ENCODE results near the gene CSNK2B. TPM values are rescaled to one million over a fixed set of nuclear protein-coding genes. Genes with fewer than 3 reads are reported as not detected.

The CSNK2B gene
- total RNA-seq, 1 experiment from 2014 or later = 267 TPM

- H3K9me2 ChIP-seq (replicated peaks; ENCODE audit: low read length) = no peaks in the 10 kb centered on the region
- TF ChIP-seq EZH2 (IDR thresholded peaks at IDR 0.05; ENCODE audit: low read length, unreplicated experiment) (no peak), EZH2phosphoT487 (IDR thresholded peaks at IDR 0.05; ENCODE audit: borderline replicate concordance, low read length) (no peak)
- H3F3A ChIP-seq (ENCODE audit: low read length, unreplicated experiment) = no peaks in the 10 kb centered on the region
- BruUV-seq (replicated peaks) = TSS peak; percentile 96
- peaks cover 15% of the 10 kb centered on the region for H3K36me3 ChIP-seq (ENCODE audit: low read depth, low read length)
- no peaks in the 10 kb centered on the region for H3K9me3 ChIP-seq (ENCODE audit: low read length)
- H3K9ac ChIP-seq (ENCODE audit: low read length) = peak overlapping the region; percentile 99
- peak; percentile 88 for ATAC-seq
- peak overlapping the region; percentile 91 for H3K27ac ChIP-seq (ENCODE audit: low read length)
- H3K79me2 ChIP-seq (ENCODE audit: low read length) = peaks cover 42% of the 10 kb centered on the region
- H3K4me1 ChIP-seq (ENCODE audit: insufficient read depth, low read length) = peaks cover 17% of the 10 kb centered on the region
- H3K4me3 ChIP-seq (ENCODE audit: low read length) = peak overlapping the region; percentile 99
- peaks cover 24% of the 10 kb centered on the region for H4K20me1 ChIP-seq (ENCODE audit: low read length)
- H2AFZ ChIP-seq (ENCODE audit: low read length) = peak overlapping the region; percentile 83
- intact Hi-C loops (cut with micrococcal nuclease) = loop anchor here (1.0 kb wide), 2 partner anchors 32 to 45 kb away; partner anchors contain the start of gene BAG6
- CTCF ChIA-PET = no interaction called here
- POLR2A ChIA-PET (ENCODE audit: unreplicated experiment) = no interaction called here
- H3K27me3 ChIP-seq (ENCODE audit: low read length) = no peaks in the 10 kb centered on the region
- peak overlapping the region; percentile 83 for H3K4me2 ChIP-seq (ENCODE audit: low read length)
- DNase-seq = peak; percentile 98
These were observed 45.9 kb upstream of the CSNK2B start for GRCh38 chr6:31619805-31620585.

DNA sequence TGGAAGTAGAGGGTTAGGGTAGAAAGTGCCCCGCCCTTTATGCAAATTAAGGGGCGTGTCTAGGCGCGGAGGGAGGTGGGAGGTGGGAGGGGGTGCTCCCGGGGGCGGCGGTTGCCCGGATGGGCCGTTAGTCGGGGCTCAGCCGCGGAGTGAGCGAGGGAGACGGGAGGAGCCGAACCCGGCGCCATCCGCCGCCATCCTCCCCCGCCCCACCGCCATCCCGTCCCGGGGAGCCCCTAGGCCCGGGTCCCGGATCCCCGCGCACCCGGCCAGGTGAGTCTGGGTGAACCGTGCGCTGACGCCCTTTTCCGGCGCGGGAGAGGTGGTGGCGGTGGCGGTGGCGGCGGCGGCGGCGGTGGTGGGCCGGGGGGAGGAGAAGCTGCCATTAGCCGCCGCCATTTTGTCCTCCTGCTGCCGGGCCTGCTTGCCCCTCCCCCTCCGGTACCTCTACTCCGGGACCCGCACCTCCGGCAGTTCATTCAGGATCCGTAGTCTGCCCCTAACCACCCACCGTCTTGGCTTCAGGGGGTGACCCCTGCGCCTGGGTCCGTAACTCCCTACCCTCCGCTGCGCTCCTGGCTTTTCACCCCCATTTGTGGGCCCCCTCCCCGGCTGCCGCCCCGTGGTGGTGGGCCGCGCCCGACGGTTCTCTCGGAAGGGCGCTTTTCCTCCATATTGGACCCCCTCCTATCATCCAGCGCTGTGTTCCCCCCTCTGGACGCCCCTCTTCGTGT is 45.1 kb upstream of the CSNK2B start, which contains the start of gene PRRC2A:
Gene PRRC2A, plus strand, starts transcription at position 130 of the 734 bp plus-strand sequence. CDS start 2,075 bp downstream, outside the sequence.
- H2AFZ ChIP-seq (ENCODE audit: low read length) = peak within 1 kb of the TSS; percentile 83
- intact Hi-C loops (cut with micrococcal nuclease) = loop anchor here (1.0 kb wide), 2 partner anchors 32 to 45 kb away; partner anchors contain the start of gene BAG6
- H3F3A ChIP-seq (ENCODE audit: low read length, unreplicated experiment) = no peaks in the 10 kb centered on the region
- ChIA-PET POLR2A (ENCODE audit: unreplicated experiment) (no interaction called here), CTCF (no interaction called here)
- TF ChIP-seq CTCF (conservative IDR thresholded peaks at IDR 0.05; ENCODE audit: low read depth, low read length) = no peak
- no peak for TF ChIP-seq EZH2phosphoT487 (IDR thresholded peaks at IDR 0.05; ENCODE audit: borderline replicate concordance, low read length)
- no peak for TF ChIP-seq EZH2 (IDR thresholded peaks at IDR 0.05; ENCODE audit: low read length, unreplicated experiment)
- peak within 1 kb of the TSS; percentile 99 for H3K9ac ChIP-seq (ENCODE audit: low read length)
- H4K20me1 ChIP-seq (ENCODE audit: low read length) = peaks cover 24% of the 10 kb centered on the region
- peaks cover 49% of the 10 kb centered on the region for H3K79me2 ChIP-seq (ENCODE audit: low read length)
- no peaks in the 10 kb centered on the region for H3K27me3 ChIP-seq (ENCODE audit: low read length)
- no TSS peak for BruUV-seq (replicated peaks)
- H3K4me2 ChIP-seq (ENCODE audit: low read length) = peak within 1 kb of the TSS; percentile 98
- no peaks in the 10 kb centered on the region for H3K9me3 ChIP-seq (ENCODE audit: low read length)
- H3K4me1 ChIP-seq (ENCODE audit: insufficient read depth, low read length) = peaks cover 17% of the 10 kb centered on the region
- peak within 1 kb of the TSS; percentile 99 for H3K4me3 ChIP-seq (ENCODE audit: low read length)
- no peaks in the 10 kb centered on the region for H3K9me2 ChIP-seq (replicated peaks; ENCODE audit: low read length)
- peak within 1 kb of the TSS; percentile 91 for H3K27ac ChIP-seq (ENCODE audit: low read length)
- peaks cover 23% of the 10 kb centered on the region for H3K36me3 ChIP-seq (ENCODE audit: low read depth, low read length)
- DNase-seq (no peak), ATAC-seq (peak; percentile 62)

DNA sequence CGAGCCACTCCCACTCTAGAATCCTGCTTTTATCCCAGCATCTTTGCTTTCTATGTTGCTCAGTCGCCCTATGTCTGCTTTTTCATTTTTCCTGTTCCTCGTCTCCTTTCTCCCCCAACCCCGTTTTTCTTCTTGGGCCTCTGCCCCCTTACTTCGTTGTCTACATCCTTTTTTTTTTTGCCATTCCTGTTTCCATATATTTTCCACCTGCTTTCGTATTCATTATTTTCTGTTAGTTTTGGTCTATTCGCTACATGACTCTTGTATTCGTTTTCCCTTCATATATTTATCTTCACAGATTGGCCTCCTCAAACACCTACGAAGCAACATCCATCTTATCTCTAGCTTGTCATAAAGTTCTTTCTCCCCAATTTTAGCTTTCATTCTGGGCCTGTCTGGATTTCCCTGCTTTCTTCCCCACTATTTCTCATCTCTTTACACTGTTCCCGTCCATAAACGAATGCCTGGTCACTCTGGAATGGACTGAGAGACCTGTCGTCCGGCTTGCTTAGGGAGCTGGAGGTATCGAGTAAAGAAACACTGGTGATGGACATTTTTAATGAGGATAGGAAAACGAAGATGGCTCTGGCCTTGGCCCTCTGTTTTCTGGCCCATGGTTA is 44.5 kb upstream of the CSNK2B start:
- ATAC-seq (no peak), DNase-seq (no peak)
- no peaks in the 10 kb centered on the region for H3K9me3 ChIP-seq (ENCODE audit: low read length)
- BruUV-seq (replicated peaks) = TSS peak; percentile 53
- peak overlapping the region; percentile 98 for H3K4me2 ChIP-seq (ENCODE audit: low read length)
- no peaks in the 10 kb centered on the region for H3K27me3 ChIP-seq (ENCODE audit: low read length)
- peaks cover 17% of the 10 kb centered on the region for H3K4me1 ChIP-seq (ENCODE audit: insufficient read depth, low read length)
- peaks cover 24% of the 10 kb centered on the region for H4K20me1 ChIP-seq (ENCODE audit: low read length)
- ChIA-PET POLR2A (ENCODE audit: unreplicated experiment) (interaction anchor here (0.8 kb wide), 1 partner anchor 30 kb away, joined by 7 read pairs; no protein-coding TSS in a partner anchor), CTCF (no interaction called here)
- H3K27ac ChIP-seq (ENCODE audit: low read length) = peak overlapping the region; percentile 79
- peaks cover 52% of the 10 kb centered on the region for H3K79me2 ChIP-seq (ENCODE audit: low read length)
- intact Hi-C loops (cut with micrococcal nuclease) = no loop called here
- H3K36me3 ChIP-seq (ENCODE audit: low read depth, low read length) = peaks cover 30% of the 10 kb centered on the region
- H3K4me3 ChIP-seq (ENCODE audit: low read length) = peak overlapping the region; percentile 99
- H3K9me2 ChIP-seq (replicated peaks; ENCODE audit: low read length) = no peaks in the 10 kb centered on the region
- H3K9ac ChIP-seq (ENCODE audit: low read length) = peak overlapping the region; percentile 99
- 0 out of 2 replicates have a peak overlapping the region, but pooled peaks have one; percentile 58 for H2AFZ ChIP-seq (ENCODE audit: low read length)
- H3F3A ChIP-seq (ENCODE audit: low read length, unreplicated experiment) = no peaks in the 10 kb centered on the region
- no peak for TF ChIP-seq CTCF (conservative IDR thresholded peaks at IDR 0.05; ENCODE audit: low read depth, low read length)
- TF ChIP-seq EZH2phosphoT487 (IDR thresholded peaks at IDR 0.05; ENCODE audit: borderline replicate concordance, low read length) = no peak
- TF ChIP-seq EZH2 (IDR thresholded peaks at IDR 0.05; ENCODE audit: low read length, unreplicated experiment) = no peak
